GM19023 (cell line): ENCODE results near the gene PPFIA3.
"Not testable (repeated sequence)": the region's sequence is repeated elsewhere in the genome, so short reads cannot be mapped to it uniquely, and the experiment has no call there.

Experiments
- ATAC-seq: cut with Tn5 transposase; IDR thresholded peaks from one replicate; pipeline ENCODE4 v1.9.1; 2021; ENCODE audit warnings: mild to moderate bottlenecking, moderate library complexity; ENCODE audit not compliant: unreplicated experiment

Gene PPFIA3

DNA sequence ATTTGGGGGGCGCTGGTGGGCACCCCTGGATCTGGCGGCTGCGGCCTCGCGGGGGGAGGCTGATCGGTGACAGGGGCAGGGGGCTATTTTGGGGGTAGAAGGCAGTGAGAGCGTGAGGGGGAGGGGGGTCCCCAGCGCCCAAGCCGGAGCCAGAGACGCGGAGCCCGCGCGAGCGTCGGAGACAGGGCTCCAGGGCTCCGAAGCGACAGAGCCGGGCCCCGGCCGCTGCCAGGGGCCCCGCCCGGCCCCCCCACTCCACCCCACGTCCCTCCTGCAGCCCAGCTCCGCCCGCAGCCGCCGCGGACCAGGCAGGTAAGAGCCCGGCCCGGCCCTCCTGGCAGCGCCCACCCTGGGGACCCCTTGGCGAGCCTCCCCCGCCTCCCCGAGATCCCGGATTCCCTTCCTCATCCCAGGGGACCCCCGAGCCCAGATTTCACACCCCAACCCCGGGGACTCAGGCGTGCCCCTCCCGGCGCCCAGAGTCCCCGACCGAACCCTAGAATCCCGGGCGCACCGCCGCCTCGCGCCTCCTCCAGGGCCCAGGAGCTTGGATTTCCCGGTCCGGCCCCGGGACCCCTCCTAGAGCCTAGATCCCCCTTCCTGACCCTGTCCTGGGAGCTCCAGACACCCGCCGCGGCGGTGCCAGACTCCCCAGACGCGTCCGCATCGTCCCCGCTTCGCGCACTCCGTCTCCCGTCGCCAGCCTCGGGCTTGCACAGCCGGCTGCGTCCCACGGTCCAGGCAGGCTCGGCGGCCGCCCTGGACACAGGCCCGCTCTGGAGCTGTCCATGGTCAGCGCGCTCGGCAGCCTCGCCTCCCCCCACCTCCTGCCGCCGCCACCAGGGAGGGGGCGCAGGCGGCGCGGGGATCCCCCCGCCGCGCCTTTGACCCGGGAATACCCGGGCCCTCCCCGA lies at the start of gene PPFIA3:
Gene PPFIA3, plus strand, starts transcription at position 134 of the 914 bp plus-strand sequence. CDS start 8,330 bp downstream, outside the sequence.
- no peak for ATAC-seq

GRCh38 chr19:49070416-49070815 lies 48.9 kb upstream of the PPFIA3 start:
- ATAC-seq: no peak

DNA sequence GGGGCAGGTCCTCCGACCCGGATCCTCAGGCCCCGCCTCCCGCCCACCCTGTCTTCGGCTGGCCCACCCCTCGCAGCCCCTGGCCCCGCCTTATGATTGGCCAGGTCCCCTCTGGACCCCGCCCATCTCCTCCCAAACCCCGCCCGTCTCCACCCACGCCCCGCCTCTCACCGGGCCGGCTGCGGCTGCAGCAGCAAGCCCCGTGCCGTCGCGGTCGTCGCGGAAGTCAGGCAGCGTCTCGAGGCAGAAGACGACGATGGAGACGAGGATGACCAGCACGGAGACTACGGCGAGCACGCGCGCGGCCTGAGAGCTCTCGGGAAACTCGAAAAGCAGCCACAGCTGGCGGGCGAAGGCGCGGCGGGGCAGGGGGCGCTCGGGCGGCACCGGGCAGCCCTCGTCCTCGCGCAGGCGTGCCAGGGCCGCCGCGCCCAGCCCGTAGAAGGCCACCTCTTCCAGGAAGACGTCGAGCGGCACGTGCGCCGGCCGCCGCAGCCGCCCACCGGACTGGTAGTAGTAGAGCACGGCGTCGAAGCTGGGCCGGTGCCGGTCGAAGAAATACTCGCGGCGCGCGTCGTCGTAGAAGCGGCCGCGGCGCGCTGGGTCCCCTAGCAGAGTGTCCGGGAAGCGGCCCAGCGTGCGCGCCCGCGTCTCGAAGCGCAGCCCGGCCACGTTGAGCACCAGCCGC lies 47.3 kb upstream of the PPFIA3 start:
- ATAC-seq: no peak

DNA sequence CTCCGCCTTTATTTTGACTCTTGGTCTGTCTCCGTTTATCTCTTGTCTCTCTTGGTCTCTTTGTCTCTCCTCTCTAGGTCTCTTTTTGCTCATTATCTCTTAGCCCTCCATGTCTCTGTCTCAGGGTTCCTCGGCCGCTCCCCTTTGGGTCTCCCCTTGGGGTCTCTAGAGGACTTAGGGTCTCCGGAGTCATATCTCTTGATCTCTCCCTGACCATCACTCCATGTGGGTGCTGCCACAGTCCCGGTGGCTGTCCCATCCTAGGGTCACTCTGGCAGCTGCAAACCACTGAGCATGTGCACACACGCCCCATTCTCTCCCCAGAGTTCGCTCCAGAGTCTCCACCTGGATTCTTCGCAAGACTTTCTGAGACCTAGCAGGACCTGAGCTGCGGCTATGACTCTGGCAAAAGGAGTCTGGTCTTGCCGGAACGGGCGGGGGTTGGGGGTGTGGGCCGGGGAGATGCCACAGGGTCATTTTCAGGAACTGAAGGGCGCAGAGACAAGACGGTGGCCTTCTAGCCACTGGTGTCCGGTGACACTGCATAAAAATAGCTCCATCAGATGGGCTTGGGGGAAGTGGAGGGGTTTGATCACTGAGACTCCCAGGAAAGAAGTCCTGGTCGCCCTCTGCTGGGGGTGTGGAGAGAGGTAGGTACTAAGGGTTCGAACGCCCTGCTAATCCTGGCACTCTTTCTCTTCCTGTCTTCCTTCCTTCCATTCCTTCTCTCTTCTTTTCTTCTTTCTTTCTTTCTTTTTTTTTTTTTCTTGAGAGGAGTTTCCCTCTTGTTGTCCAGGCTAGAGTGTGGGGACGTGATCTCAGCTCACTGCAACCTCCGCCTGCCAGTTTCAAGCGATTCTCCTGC lies 45.6 kb upstream of the PPFIA3 start:
- no peak for ATAC-seq

- not testable (repeated sequence) for ATAC-seq
These were observed 44.5 kb upstream of the PPFIA3 start for GRCh38 chr19:49074869-49075268.

DNA sequence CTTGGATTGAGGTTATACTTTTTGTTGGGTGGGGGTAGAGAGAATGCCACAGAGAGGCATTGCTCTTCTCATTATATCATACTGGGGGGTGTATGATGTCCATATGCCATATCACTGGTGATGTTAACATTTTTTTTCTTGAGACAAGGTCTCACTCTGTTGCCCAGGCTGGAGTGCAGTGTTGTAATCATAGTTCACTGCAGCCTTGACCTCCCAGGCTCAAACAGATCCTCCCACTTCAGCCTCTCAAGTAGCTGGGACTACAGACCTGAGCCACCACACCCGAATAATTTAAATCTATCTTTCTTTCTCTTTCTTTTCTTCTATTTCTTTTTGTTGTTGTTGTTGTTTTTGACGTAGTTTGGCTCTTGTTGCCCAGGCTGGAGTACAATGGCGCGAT lies 39.0 kb upstream of the PPFIA3 start:
- no peak for ATAC-seq

- ATAC-seq: no peak
These were observed 38.1 kb upstream of the PPFIA3 start for GRCh38 chr19:49081273-49081672.

- no peak for ATAC-seq
These were observed 34.9 kb upstream of the PPFIA3 start for GRCh38 chr19:49084206-49085019.

DNA sequence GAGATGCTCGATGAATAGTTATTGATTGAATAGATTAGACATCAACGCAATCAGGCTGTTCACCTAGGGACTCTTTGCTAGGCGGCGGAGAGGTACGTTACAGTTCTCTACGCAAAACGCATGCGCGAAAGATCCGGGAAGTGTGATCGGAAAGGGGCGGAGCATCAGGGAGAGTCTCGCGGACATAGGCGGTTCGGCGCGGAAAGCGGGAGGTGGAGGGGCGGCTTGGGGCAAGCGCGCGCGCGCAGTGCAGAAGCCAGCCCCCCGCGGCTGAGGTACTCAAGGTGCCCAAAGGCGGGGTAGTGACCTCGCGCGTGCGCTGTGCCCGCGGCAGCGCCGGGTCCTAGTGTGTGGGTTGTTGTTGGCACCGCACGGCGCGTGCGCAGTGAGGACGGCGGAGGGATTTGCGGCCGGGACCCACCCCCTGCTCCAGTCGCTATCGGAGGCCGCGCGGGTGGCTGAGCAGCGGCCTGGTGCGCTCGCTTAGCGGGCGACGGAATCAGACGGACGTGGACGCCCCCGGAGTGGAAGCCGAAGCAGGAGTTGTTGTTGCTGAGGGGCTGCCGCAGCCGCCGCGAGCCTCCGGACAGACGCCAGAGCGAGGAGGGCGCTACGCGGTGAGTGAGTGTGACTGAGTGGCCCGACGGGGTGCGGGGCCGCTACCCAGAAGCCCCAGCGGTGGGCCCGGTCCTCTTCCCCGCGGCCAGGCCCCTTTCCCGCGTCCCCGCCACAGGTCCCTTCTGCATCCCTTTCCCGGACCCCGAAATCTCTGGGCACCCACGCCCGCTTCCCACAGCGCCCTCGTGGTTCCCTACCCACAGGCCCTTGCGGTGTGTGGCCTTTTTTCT lies 34.1 kb upstream of the PPFIA3 start, which contains the start of gene SNRNP70:
Gene SNRNP70, plus strand, starts transcription at position 432 of the 848 bp plus-strand sequence. CDS start 964 bp downstream, outside the sequence.
- peak; percentile 87 for ATAC-seq

GRCh38 chr19:49085868-49086232 lies 33.5 kb upstream of the PPFIA3 start:
- ATAC-seq: no peak

DNA sequence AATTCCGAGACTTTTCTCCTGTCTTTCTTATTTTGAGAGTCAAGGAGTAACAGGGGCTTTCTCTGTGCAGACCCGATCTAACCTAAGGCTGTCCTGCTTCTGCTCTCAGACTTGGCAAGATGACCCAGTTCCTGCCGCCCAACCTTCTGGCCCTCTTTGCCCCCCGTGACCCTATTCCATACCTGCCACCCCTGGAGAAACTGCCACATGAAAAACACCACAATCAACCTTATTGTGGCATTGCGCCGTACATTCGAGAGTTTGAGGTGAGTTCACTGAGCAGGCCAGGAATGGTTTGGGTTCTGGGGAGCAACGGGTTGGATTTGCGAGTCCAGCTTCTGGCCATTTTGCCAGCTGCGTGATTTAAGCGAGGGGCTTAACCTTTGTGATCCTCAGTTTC lies 33.0 kb upstream of the PPFIA3 start:
- no peak for ATAC-seq

GRCh38 chr19:49091391-49092038 lies 27.8 kb upstream of the PPFIA3 start:
- no peak for ATAC-seq

DNA sequence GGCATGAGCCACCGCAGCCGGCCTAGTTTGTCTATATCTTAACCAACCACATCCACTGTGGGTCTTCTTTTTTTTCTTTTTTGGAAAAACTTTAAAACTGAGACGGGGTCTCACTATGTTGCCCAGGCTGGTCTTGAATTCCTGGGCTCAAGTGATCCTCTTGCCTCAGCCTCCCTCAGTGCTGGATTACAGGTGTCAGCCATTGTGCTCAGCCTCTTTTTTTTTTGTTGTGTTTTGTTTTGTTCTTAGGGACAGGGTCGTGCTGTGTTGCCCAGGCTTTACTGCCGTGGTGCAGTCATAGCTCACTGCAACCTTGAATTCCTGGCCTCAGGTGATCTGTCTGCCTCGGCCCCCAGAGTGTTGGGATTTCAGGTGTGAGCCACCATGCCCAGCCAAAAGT lies 26.7 kb upstream of the PPFIA3 start:
- ATAC-seq: no peak

- ATAC-seq: no peak
These were observed 24.6 kb upstream of the PPFIA3 start for GRCh38 chr19:49094505-49095482.

GRCh38 chr19:49097453-49098288 lies 21.7 kb upstream of the PPFIA3 start:
- no peak for ATAC-seq

DNA sequence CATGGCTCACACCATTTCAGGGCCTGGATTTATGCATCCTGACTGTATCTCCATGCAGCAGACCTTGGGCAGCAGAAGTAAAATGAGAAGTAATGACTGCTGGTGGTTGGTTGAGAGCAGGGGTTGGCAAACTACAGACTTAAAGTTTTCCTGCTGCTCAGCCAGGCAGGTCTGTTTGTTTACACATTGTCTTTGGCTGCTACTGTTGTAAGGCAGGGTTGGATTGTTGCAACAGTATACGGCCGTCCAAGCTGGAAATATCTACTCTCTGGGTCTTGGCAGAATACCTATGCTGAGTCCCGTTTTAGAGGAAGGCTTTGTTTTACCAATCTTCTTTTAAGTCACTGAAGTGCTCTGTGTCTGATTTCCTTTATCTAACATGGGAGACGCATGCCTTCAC lies 20.5 kb upstream of the PPFIA3 start:
- no peak for ATAC-seq

DNA sequence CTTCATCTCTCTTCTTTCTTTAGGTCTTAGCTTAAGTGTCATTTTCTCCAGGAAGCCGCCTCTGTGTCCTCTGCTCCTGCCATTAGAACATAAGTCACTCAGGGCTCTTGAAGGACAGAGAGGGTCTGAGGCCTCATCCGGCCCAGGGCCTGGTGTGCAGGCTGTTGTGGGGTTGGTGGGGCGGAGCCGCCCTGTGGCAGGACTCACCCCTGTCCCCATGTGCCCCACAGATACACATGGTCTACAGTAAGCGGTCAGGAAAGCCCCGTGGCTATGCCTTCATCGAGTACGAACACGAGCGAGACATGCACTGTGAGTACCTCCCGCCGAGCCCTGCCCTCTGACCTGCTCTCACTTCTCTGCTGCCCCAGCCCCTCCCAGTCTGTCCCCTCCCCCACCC lies 18.2 kb upstream of the PPFIA3 start:
- no peak for ATAC-seq
